Stomach smooth muscle (tissue), 2 donors: ENCODE measurements around the gene S100A10.

Experiments
- H3K27ac ChIP-seq: one replicate; pipeline ENCODE4 v1.7.0; 2013; ENCODE audit warnings: mild to moderate bottlenecking, low read length, inconsistent platforms
- H3K27me3 ChIP-seq, 2 donors: one replicate each; pipeline ENCODE4 v1.7.0; 2013; ENCODE audit warnings: low read length in 2 of 2; ENCODE audit not compliant: insufficient read depth in 2 of 2, control insufficient read depth in 1 of 2
- H3K36me3 ChIP-seq, 2 donors: one replicate each; pipeline ENCODE4 v1.7.0; 2013; ENCODE audit warnings: low read length in 2 of 2; ENCODE audit not compliant: control insufficient read depth in 2 of 2, insufficient read depth in 2 of 2
- H3K4me1 ChIP-seq: one replicate; pipeline ENCODE4 v1.7.0; 2013; ENCODE audit warnings: low read length; ENCODE audit not compliant: control insufficient read depth, insufficient read depth
- H3K4me3 ChIP-seq, 2 donors: one replicate each; pipeline ENCODE4 v1.7.0; 2013; ENCODE audit warnings: low read length in 2 of 2
- H3K9ac ChIP-seq, 2 donors: one replicate each; pipeline ENCODE4 v1.7.0; 2013; ENCODE audit warnings: low read length in 2 of 2, mild to moderate bottlenecking in 1 of 2
- H3K9me3 ChIP-seq, 2 donors: one replicate each; pipeline ENCODE4 v1.7.0; 2013; ENCODE audit warnings: low read length in 2 of 2; ENCODE audit not compliant: control insufficient read depth in 2 of 2
- donor health status: healthy.
- donor health status: Pancreatic carcinoma.

The S100A10 gene

GRCh38 chr1:152029929-152030211, 36.2 kb upstream of the S100A10 start:
- H3K36me3 ChIP-seq = peaks cover 5 to 7% of the 10 kb centered on the region in 2 donors
- H3K9me3 ChIP-seq = no peaks in the 10 kb centered on the region
- peaks cover 2% of the 10 kb centered on the region for H3K4me1 ChIP-seq
- H3K4me3 ChIP-seq = no peak overlapping the region
- no peak overlapping the region for H3K9ac ChIP-seq
- no peaks in the 10 kb centered on the region for H3K27me3 ChIP-seq
- H3K27ac ChIP-seq = no peak overlapping the region

- Histone ChIP-seq H3K9ac (no peak overlapping the region), H3K9me3 (no peaks in the 10 kb centered on the region), H3K27me3 (no peaks in the 10 kb centered on the region), H3K27ac (no peak overlapping the region), H3K36me3 (peaks cover 5 to 7% of the 10 kb centered on the region in 2 donors), H3K4me3 (no peak overlapping the region), H3K4me1 (no peaks in the 10 kb centered on the region)
Observed at GRCh38 chr1:152029144-152029928, 35.7 kb upstream of the S100A10 start.

- H3K27me3 ChIP-seq = no peaks in the 10 kb centered on the region
- H3K9me3 ChIP-seq = no peaks in the 10 kb centered on the region
- peaks cover 0 to 2% of the 10 kb centered on the region in 2 donors for H3K36me3 ChIP-seq
- H3K9ac ChIP-seq = no peak overlapping the region
- no peak overlapping the region for H3K4me3 ChIP-seq
- no peak overlapping the region for H3K27ac ChIP-seq
- H3K4me1 ChIP-seq = no peaks in the 10 kb centered on the region
Observed at GRCh38 chr1:152026895-152027294, 33.2 kb upstream of the S100A10 start.

GRCh38 chr1:152024223-152024622, 30.6 kb upstream of the S100A10 start:
- Histone ChIP-seq H3K36me3 (no peaks in the 10 kb centered on the region), H3K4me1 (no peaks in the 10 kb centered on the region), H3K4me3 (no peak overlapping the region), H3K27ac (no peak overlapping the region), H3K9ac (no peak overlapping the region), H3K9me3 (no peaks in the 10 kb centered on the region), H3K27me3 (no peaks in the 10 kb centered on the region)

GRCh38 chr1:152023221-152023620, 29.6 kb upstream of the S100A10 start:
- Histone ChIP-seq H3K27ac (no peak overlapping the region), H3K4me3 (no peak overlapping the region), H3K9me3 (no peaks in the 10 kb centered on the region), H3K4me1 (no peaks in the 10 kb centered on the region), H3K36me3 (no peaks in the 10 kb centered on the region), H3K27me3 (no peaks in the 10 kb centered on the region), H3K9ac (no peak overlapping the region)

GRCh38 chr1:152022474-152022873, 28.8 kb upstream of the S100A10 start:
- Histone ChIP-seq H3K9ac (no peak overlapping the region), H3K36me3 (no peaks in the 10 kb centered on the region), H3K4me3 (no peak overlapping the region), H3K27ac (no peak overlapping the region), H3K4me1 (no peaks in the 10 kb centered on the region), H3K9me3 (no peaks in the 10 kb centered on the region), H3K27me3 (no peaks in the 10 kb centered on the region)

GRCh38 chr1:152021569-152021968, 27.9 kb upstream of the S100A10 start:
- Histone ChIP-seq H3K4me1 (no peaks in the 10 kb centered on the region), H3K9me3 (no peaks in the 10 kb centered on the region), H3K27me3 (no peaks in the 10 kb centered on the region), H3K27ac (no peak overlapping the region), H3K36me3 (no peaks in the 10 kb centered on the region), H3K9ac (no peak overlapping the region), H3K4me3 (no peak overlapping the region)

GRCh38 chr1:152020849-152021248, 27.2 kb upstream of the S100A10 start:
- no peak overlapping the region for H3K4me3 ChIP-seq
- H3K27ac ChIP-seq = no peak overlapping the region
- H3K9ac ChIP-seq = no peak overlapping the region
- H3K4me1 ChIP-seq = no peaks in the 10 kb centered on the region
- no peaks in the 10 kb centered on the region for H3K36me3 ChIP-seq
- H3K9me3 ChIP-seq = no peaks in the 10 kb centered on the region
- H3K27me3 ChIP-seq = peaks cover 0 to 1% of the 10 kb centered on the region in 2 donors

GRCh38 chr1:152018537-152018936, 24.9 kb upstream of the S100A10 start:
- no peaks in the 10 kb centered on the region for H3K9me3 ChIP-seq
- H3K27ac ChIP-seq = no peak overlapping the region
- peaks cover 0 to 4% of the 10 kb centered on the region in 2 donors for H3K27me3 ChIP-seq
- H3K4me3 ChIP-seq = no peak overlapping the region
- H3K9ac ChIP-seq = no peak overlapping the region
- no peaks in the 10 kb centered on the region for H3K36me3 ChIP-seq
- no peaks in the 10 kb centered on the region for H3K4me1 ChIP-seq

- no peak overlapping the region for H3K27ac ChIP-seq
- H3K9ac ChIP-seq = no peak overlapping the region
- H3K4me1 ChIP-seq = no peaks in the 10 kb centered on the region
- no peak overlapping the region for H3K4me3 ChIP-seq
- peaks cover 0 to 4% of the 10 kb centered on the region in 2 donors for H3K27me3 ChIP-seq
- H3K36me3 ChIP-seq = no peaks in the 10 kb centered on the region
- no peaks in the 10 kb centered on the region for H3K9me3 ChIP-seq
Observed at GRCh38 chr1:152015766-152016165, 22.1 kb upstream of the S100A10 start.

GRCh38 chr1:152014943-152015342, 21.3 kb upstream of the S100A10 start:
- no peaks in the 10 kb centered on the region for H3K9me3 ChIP-seq
- H3K4me3 ChIP-seq = no peak overlapping the region
- peaks cover 0 to 4% of the 10 kb centered on the region in 2 donors for H3K27me3 ChIP-seq
- no peak overlapping the region for H3K27ac ChIP-seq
- H3K36me3 ChIP-seq = no peaks in the 10 kb centered on the region
- H3K9ac ChIP-seq = no peak overlapping the region
- H3K4me1 ChIP-seq = no peaks in the 10 kb centered on the region
